NCI-H2227 (cell line): ENCODE data around the gene WDR48.

Experiments
- DNase-seq: peaks from one replicate; lab custom pipeline; 2025; ENCODE audit not compliant: unreplicated experiment; lab: John Stamatoyannopoulos, UW

WDR48 gene

GRCh38 chr3:39063143-39063542 lies 11.3 kb downstream of the WDR48 start:
- DNase-seq, result no peak

- DNase-seq, result no peak
Measured at GRCh38 chr3:39064646-39065045, 12.8 kb downstream of the WDR48 start.

GRCh38 chr3:39065197-39065596 lies 13.4 kb downstream of the WDR48 start:
- DNase-seq, result peak; percentile 11

GRCh38 chr3:39067286-39067685 lies 15.5 kb downstream of the WDR48 start:
- DNase-seq, result no peak

GRCh38 chr3:39068556-39068955 lies 16.7 kb downstream of the WDR48 start:
- DNase-seq, result no peak

- DNase-seq, result no peak
Measured at GRCh38 chr3:39075910-39076309, 24.1 kb downstream of the WDR48 start.

GRCh38 chr3:39079530-39079929 lies 27.7 kb downstream of the WDR48 start:
- no peak for DNase-seq

GRCh38 chr3:39080026-39080425 lies 28.2 kb downstream of the WDR48 start:
- DNase-seq, result no peak

GRCh38 chr3:39082666-39083313 lies 31.0 kb downstream of the WDR48 start:
- no peak for DNase-seq

- DNase-seq, result no peak
Measured at GRCh38 chr3:39086144-39086543, 34.3 kb downstream of the WDR48 start.

GRCh38 chr3:39088456-39088855 lies 36.6 kb downstream of the WDR48 start:
- DNase-seq, result no peak

- no peak for DNase-seq
Measured at GRCh38 chr3:39088889-39089288, 37.1 kb downstream of the WDR48 start.

- DNase-seq, result no peak
Measured at GRCh38 chr3:39090922-39091321, 39.1 kb downstream of the WDR48 start.

GRCh38 chr3:39094851-39095677 lies 43.2 kb downstream of the WDR48 start:
- DNase-seq, result no peak

GRCh38 chr3:39095778-39096177 lies 44.0 kb downstream of the WDR48 start:
- DNase-seq, result no peak

GRCh38 chr3:39096775-39097174 lies 45.0 kb downstream of the WDR48 start:
- DNase-seq, result no peak

- no peak for DNase-seq
Measured at GRCh38 chr3:39097716-39098472, 46.1 kb downstream of the WDR48 start.

GRCh38 chr3:39098473-39099000 lies 46.7 kb downstream of the WDR48 start:
- no peak for DNase-seq

GRCh38 chr3:39099242-39099641 lies 47.4 kb downstream of the WDR48 start:
- no peak for DNase-seq

GRCh38 chr3:39099738-39100499 lies 48.1 kb downstream of the WDR48 start:
- no peak for DNase-seq

- DNase-seq, result no peak
Measured at GRCh38 chr3:39100500-39100886, 48.7 kb downstream of the WDR48 start.
